Suprapubic skin (tissue), 4 donors: ENCODE measurements around the gene RNPS1.
"Not testable (repeated sequence)": the region's sequence is repeated elsewhere in the genome, so short reads cannot be mapped to it uniquely, and the experiment has no call there.

Experiments
- EP300 ChIP-seq: sonication (generic); formaldehyde crosslinking; IDR thresholded peaks from one replicate; pipeline ENCODE4 v1.6.1; 2017; ENCODE audit warnings: antibody characterized with exemption
- POLR2A ChIP-seq, 2 donors: fragments of 450-650 bp; IDR thresholded peaks; one replicate each; pipeline ENCODE4 v1.6.1; 2017; ENCODE audit warnings: antibody characterized with exemption in 2 of 2, mild to moderate bottlenecking in 2 of 2, moderate library complexity in 2 of 2
- POLR2AphosphoS5 ChIP-seq, 3 donors: sonication (generic); formaldehyde crosslinking; IDR thresholded peaks; one replicate each; pipeline ENCODE4 v1.6.1; 2017; ENCODE audit warnings: antibody characterized with exemption in 3 of 3
- TF ChIP-seq, protein P1 (sequence below), 2 donors: fragments of 200-600 bp in 1 of 2; fragments of 450-650 bp in 1 of 2; sonication (generic) in 1 of 2; IDR thresholded peaks; one replicate each; pipeline ENCODE4 v1.5.1; 2016 to 2019; ENCODE audit warnings: antibody characterized with exemption in 2 of 2, mild to moderate bottlenecking in 1 of 2, moderate library complexity in 1 of 2

DNA sequence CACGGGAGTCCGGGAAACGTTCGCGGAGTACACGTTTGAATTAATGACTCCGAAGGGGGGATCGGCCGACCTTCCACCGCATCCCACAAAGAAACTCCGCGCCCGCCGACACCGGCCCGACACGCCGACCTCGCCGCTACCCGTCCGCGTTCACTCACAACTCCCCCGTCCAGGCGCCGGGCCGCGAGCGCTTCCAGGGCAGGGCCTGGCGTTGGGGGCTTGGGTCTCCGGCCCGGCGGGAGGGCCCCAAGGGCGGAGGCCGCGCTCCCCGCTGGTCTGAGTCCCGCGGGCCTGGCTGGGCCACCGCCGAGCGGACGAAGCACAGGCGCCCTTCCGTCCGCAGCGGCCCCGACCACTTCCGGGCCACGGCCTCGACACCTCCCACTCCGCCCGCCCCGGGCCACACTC lies 417 bp downstream of the RNPS1 start:
- TF ChIP-seq, protein P1, sequence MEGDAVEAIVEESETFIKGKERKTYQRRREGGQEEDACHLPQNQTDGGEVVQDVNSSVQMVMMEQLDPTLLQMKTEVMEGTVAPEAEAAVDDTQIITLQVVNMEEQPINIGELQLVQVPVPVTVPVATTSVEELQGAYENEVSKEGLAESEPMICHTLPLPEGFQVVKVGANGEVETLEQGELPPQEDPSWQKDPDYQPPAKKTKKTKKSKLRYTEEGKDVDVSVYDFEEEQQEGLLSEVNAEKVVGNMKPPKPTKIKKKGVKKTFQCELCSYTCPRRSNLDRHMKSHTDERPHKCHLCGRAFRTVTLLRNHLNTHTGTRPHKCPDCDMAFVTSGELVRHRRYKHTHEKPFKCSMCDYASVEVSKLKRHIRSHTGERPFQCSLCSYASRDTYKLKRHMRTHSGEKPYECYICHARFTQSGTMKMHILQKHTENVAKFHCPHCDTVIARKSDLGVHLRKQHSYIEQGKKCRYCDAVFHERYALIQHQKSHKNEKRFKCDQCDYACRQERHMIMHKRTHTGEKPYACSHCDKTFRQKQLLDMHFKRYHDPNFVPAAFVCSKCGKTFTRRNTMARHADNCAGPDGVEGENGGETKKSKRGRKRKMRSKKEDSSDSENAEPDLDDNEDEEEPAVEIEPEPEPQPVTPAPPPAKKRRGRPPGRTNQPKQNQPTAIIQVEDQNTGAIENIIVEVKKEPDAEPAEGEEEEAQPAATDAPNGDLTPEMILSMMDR (IDR thresholded peaks at IDR 0.05), result not testable (repeated sequence)
- TF ChIP-seq POLR2A (IDR thresholded peaks at IDR 0.05); POLR2AphosphoS5 (IDR thresholded peaks at IDR 0.05); EP300: not testable (repeated sequence)
